SK-N-SH (cell line): ENCODE results near the gene LRMDA.

ENCODE experiments used
- EZH2phosphoT487 ChIP-seq: fragments of 200-600 bp; sonication (generic); IDR thresholded peaks from 2 replicates; pipeline ENCODE4 v1.6.1; 2017; ENCODE audit warnings: low read depth, mixed run types, mild to moderate bottlenecking, antibody characterized with exemption, moderate library complexity, borderline replicate concordance
- GATA2 ChIP-seq: sonication (generic); formaldehyde crosslinking; IDR thresholded peaks from 2 replicates; pipeline ENCODE4 v1.5.0; 2020; ENCODE audit warnings: mild to moderate bottlenecking, missing genetic modification reagents
- JUND ChIP-seq: IDR thresholded peaks from 2 replicates; pipeline ENCODE4 v1.4.0; 2012
- MEF2A ChIP-seq: IDR thresholded peaks from 2 replicates; pipeline ENCODE4 v1.4.0; 2012; ENCODE audit warnings: low read depth, borderline replicate concordance
- POLR2AphosphoS5 ChIP-seq: IDR thresholded peaks from 2 replicates; pipeline ENCODE4 v1.6.1; 2012; ENCODE audit warnings: low read depth, low read length
- RFX5 ChIP-seq: IDR thresholded peaks from 2 replicates; pipeline ENCODE4 v1.6.1; 2012; ENCODE audit warnings: mild to moderate bottlenecking, improper control_type of control experiment, low read length
- SMC3 ChIP-seq: IDR thresholded peaks from 2 replicates; pipeline ENCODE4 v1.6.1; 2012; ENCODE audit warnings: low read depth, low read length, improper control_type of control experiment
- TAF1 ChIP-seq: IDR thresholded peaks from 2 replicates; pipeline ENCODE4 v1.6.1; 2012; ENCODE audit warnings: low read depth, mild to moderate bottlenecking, low read length, moderate library complexity, borderline replicate concordance
- YY1 ChIP-seq: IDR thresholded peaks from 2 replicates; pipeline ENCODE4 v1.4.0; 2012; ENCODE audit warnings: low read depth, mild to moderate bottlenecking
- TF ChIP-seq, protein P1 (sequence below): fragments of 200-600 bp; sonication (generic); IDR thresholded peaks from 2 replicates; pipeline ENCODE4 v1.6.1; 2017; ENCODE audit warnings: antibody characterized with exemption, mild to moderate bottlenecking, moderate library complexity
- TF ChIP-seq, protein P2 (sequence below): IDR thresholded peaks from 2 replicates; pipeline ENCODE4 v1.4.0; 2012; ENCODE audit warnings: low read depth
- TF ChIP-seq, protein P3 (sequence below): fragments of 150-350 bp; IDR thresholded peaks from 2 replicates; pipeline ENCODE4 v1.6.1; 2017; ENCODE audit warnings: antibody characterized with exemption, low read length, low read depth, borderline replicate concordance
- TF ChIP-seq, protein P4 (sequence below): IDR thresholded peaks from 2 replicates; pipeline ENCODE4 v1.4.0; 2012; ENCODE audit warnings: low read depth, borderline replicate concordance
- TF ChIP-seq, protein P5 (sequence below): IDR thresholded peaks from 2 replicates; pipeline ENCODE4 v1.6.1; 2012; ENCODE audit warnings: mild to moderate bottlenecking, low read depth, low read length, moderate library complexity

DNA sequence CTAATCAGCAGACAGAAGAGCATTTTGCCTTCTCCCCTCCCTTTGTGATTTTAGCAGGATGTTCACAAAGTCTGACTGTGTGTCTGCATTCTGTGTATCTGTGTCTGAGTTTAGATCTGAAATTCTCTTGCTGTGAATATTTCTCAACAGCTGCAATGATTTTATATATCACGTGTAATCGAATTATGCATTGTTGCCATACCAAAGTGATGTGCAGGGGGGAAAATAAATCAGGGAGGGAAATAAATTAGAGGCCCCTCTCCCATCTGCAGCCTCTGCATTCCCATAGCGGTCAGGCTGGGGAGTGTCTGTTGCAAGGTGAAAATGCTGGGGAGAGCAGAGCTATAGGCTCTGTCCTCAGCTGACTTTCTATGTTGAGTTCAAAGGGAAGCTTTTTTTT, 209.0 kb downstream of the LRMDA start:
- TF ChIP-seq, protein P1, sequence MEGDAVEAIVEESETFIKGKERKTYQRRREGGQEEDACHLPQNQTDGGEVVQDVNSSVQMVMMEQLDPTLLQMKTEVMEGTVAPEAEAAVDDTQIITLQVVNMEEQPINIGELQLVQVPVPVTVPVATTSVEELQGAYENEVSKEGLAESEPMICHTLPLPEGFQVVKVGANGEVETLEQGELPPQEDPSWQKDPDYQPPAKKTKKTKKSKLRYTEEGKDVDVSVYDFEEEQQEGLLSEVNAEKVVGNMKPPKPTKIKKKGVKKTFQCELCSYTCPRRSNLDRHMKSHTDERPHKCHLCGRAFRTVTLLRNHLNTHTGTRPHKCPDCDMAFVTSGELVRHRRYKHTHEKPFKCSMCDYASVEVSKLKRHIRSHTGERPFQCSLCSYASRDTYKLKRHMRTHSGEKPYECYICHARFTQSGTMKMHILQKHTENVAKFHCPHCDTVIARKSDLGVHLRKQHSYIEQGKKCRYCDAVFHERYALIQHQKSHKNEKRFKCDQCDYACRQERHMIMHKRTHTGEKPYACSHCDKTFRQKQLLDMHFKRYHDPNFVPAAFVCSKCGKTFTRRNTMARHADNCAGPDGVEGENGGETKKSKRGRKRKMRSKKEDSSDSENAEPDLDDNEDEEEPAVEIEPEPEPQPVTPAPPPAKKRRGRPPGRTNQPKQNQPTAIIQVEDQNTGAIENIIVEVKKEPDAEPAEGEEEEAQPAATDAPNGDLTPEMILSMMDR = no peak
- TF ChIP-seq, protein P2, sequence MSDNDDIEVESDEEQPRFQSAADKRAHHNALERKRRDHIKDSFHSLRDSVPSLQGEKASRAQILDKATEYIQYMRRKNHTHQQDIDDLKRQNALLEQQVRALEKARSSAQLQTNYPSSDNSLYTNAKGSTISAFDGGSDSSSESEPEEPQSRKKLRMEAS = no peak
- TF ChIP-seq MEF2A (no peak), YY1 (no peak), TAF1 (no peak), SMC3 (no peak), JUND (no peak), EZH2phosphoT487 (no peak), GATA2 (CRISPR knock-in tag) (no peak), POLR2AphosphoS5 (no peak), RFX5 (no peak)
- TF ChIP-seq, protein P3, sequence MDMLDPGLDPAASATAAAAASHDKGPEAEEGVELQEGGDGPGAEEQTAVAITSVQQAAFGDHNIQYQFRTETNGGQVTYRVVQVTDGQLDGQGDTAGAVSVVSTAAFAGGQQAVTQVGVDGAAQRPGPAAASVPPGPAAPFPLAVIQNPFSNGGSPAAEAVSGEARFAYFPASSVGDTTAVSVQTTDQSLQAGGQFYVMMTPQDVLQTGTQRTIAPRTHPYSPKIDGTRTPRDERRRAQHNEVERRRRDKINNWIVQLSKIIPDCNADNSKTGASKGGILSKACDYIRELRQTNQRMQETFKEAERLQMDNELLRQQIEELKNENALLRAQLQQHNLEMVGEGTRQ = no peak
- TF ChIP-seq, protein P4, sequence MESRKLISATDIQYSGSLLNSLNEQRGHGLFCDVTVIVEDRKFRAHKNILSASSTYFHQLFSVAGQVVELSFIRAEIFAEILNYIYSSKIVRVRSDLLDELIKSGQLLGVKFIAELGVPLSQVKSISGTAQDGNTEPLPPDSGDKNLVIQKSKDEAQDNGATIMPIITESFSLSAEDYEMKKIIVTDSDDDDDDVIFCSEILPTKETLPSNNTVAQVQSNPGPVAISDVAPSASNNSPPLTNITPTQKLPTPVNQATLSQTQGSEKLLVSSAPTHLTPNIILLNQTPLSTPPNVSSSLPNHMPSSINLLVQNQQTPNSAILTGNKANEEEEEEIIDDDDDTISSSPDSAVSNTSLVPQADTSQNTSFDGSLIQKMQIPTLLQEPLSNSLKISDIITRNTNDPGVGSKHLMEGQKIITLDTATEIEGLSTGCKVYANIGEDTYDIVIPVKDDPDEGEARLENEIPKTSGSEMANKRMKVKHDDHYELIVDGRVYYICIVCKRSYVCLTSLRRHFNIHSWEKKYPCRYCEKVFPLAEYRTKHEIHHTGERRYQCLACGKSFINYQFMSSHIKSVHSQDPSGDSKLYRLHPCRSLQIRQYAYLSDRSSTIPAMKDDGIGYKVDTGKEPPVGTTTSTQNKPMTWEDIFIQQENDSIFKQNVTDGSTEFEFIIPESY = no peak
- TF ChIP-seq, protein P5, sequence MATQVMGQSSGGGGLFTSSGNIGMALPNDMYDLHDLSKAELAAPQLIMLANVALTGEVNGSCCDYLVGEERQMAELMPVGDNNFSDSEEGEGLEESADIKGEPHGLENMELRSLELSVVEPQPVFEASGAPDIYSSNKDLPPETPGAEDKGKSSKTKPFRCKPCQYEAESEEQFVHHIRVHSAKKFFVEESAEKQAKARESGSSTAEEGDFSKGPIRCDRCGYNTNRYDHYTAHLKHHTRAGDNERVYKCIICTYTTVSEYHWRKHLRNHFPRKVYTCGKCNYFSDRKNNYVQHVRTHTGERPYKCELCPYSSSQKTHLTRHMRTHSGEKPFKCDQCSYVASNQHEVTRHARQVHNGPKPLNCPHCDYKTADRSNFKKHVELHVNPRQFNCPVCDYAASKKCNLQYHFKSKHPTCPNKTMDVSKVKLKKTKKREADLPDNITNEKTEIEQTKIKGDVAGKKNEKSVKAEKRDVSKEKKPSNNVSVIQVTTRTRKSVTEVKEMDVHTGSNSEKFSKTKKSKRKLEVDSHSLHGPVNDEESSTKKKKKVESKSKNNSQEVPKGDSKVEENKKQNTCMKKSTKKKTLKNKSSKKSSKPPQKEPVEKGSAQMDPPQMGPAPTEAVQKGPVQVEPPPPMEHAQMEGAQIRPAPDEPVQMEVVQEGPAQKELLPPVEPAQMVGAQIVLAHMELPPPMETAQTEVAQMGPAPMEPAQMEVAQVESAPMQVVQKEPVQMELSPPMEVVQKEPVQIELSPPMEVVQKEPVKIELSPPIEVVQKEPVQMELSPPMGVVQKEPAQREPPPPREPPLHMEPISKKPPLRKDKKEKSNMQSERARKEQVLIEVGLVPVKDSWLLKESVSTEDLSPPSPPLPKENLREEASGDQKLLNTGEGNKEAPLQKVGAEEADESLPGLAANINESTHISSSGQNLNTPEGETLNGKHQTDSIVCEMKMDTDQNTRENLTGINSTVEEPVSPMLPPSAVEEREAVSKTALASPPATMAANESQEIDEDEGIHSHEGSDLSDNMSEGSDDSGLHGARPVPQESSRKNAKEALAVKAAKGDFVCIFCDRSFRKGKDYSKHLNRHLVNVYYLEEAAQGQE = no peak
